NCI-H2107 treated with DMSO at 0.1 percent for 48 hours (cell line): ENCODE results near the gene NUP58.

Source experiments
- DNase-seq: peaks from one replicate; lab custom pipeline; 2025; ENCODE audit not compliant: unreplicated experiment; lab: John Stamatoyannopoulos, UW

The NUP58 gene

GRCh38 chr13:25301347-25302113 lies at the start of gene NUP58:
TSS of gene NUP58 (plus strand) at chr13:25301625. CDS start at chr13:25301774, 149 bp downstream.
- DNase-seq, result peak; percentile 80

DNA sequence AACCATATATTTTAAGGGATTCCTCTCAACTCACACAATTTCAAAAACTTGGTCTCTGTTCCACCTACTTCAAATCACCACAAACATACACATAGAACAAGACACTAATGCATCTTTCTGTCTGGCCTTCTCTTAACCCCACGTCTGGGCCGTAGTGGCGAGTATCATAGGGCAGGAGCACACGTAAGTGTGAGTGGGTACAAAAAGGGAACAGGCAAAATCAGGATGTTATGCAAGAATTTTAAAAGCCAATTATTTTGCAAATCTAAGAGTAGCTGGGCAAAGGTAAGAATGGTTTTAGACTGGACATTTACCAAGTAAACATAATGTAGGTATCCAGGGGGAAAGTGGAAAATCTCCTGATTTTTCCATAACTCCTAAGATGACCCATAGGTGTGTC lies 49.2 kb upstream of the NUP58 start:
- no peak for DNase-seq

- no peak for DNase-seq
These were observed 48.7 kb upstream of the NUP58 start for GRCh38 chr13:25252752-25253151.

- DNase-seq, result no peak
These were observed 47.7 kb upstream of the NUP58 start for GRCh38 chr13:25253702-25254101.

DNA sequence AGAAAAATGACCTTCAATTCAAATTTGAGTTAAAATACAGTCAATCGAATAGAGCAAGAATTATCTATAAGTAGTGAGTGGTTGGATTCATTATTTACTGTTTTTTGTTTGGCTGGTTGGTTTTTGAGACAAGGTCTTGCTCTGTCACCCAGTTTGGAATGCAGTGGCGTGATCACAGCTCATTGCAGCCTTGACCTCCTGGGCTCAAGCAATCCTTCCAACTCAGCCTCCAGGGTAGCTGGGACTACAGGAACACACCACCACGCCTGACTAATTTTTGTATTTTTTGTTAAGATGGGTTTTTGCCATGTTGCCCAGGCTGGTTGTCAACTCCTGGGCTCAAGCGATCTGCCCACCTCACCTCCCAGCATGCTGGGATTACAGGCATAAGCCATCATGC lies 39.2 kb upstream of the NUP58 start:
- no peak for DNase-seq

- DNase-seq, result no peak
These were observed 34.7 kb upstream of the NUP58 start for GRCh38 chr13:25266706-25267105.

DNA sequence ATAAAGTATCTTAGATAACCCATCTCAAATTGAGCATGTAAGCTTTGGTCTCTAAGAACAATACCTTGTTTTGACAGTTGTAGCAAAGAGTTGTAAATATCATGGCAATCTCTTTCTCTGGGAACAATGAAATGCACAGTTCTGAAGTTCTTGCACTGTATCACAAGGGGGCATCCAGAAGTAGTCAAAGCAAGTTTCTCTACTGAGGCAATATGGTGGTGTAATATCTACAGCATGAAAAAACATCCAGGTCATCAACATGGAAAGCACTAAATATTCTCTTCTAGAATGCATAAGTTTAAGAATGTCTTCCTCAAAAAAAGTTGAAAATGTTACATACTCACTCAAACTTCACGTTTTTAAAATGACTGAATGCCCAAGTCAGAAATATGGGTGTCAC lies 33.7 kb upstream of the NUP58 start:
- DNase-seq, result no peak

- no peak for DNase-seq
These were observed 32.9 kb upstream of the NUP58 start for GRCh38 chr13:25268561-25268960.

DNA sequence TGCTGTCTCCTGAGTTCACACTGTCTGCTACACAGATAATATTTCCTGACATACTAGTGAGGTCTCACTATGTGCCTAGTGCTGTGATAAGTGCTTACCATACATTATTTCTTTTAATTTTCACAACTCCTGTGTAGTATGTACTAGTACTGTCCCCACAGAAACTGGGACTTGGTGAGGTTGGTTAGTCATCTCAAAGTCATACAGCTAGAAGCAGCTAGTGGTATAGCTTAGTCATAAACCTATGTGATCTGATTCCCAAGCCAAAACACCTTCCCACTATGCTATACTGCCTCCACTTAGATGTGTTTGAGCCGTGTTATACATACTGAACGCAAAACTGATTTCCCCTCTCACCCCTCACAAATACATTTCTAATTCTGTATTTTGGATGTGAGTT lies 24.7 kb upstream of the NUP58 start:
- DNase-seq, result no peak

- no peak for DNase-seq
These were observed 21.0 kb upstream of the NUP58 start for GRCh38 chr13:25280396-25280795.

DNA sequence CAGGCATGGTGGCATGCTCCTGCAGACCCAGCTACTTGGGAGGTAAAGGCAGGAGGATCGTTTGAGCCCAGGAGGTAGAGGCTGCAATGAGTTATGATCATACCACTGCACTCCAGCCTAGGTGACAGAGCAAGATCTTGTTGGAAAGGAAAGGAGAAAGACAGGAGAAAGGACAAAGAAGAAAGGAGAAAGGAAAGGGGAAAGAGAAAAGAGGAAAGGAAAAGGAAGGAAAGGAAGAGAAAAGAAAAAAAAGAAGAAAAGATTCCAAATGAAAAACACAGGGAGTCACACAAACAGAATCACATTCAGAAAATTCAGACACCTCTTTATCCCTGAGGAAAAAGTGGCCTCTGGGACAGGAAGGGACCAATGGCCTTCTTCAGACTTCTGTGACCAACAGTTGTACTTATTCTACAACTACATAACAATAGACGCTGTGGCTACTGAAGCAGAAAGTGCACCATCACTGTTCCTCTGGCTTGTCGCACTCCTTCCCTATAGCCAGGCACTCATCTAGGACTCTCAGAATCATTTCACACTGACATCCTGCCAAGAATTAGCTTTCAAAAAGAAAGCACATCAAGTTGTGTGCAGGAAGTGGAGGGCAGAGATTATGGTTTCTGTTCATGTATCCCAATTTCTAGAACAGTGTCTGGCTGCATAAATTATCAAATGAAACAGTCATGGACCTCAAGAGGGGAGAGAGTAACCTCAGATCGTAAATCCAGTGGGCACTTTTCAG lies 20.1 kb upstream of the NUP58 start:
- DNase-seq, result no peak

- no peak for DNase-seq
These were observed 19.5 kb upstream of the NUP58 start for GRCh38 chr13:25281935-25282332.

- DNase-seq, result peak; percentile 32
These were observed 15.0 kb upstream of the NUP58 start for GRCh38 chr13:25286308-25286968.

- DNase-seq, result peak; percentile 80
These were observed 14.2 kb upstream of the NUP58 start, which contains the start of gene MTMR6 for GRCh38 chr13:25286969-25287961. TSS of gene MTMR6 (minus strand) at chr13:25287488. CDS start at chr13:25287247, 241 bp downstream.

GRCh38 chr13:25288966-25289365 lies 12.5 kb upstream of the NUP58 start:
- no peak for DNase-seq

- DNase-seq, result no peak
These were observed 9.7 kb upstream of the NUP58 start for GRCh38 chr13:25291691-25292090.

DNA sequence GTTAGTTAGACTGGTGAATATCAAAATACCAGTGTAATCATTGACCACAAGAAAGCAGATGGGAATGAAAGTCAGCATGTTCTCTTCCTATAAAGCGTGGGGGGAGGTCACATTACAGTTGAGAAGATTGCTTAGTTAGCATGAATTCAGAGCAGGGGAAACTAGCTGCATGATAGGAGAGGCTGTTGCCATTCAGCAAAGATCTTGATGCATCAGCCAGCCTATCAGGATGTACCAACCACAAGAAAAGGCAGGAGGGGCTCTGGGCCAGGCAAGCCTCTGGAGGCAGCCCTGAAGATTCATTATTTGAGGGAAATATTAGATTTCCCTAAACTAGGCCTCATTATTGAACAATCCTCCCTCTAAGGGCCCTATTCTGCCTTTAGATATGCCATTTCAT lies 9.1 kb upstream of the NUP58 start:
- peak; percentile 58 for DNase-seq

GRCh38 chr13:25295228-25295627 lies 6.2 kb upstream of the NUP58 start:
- DNase-seq, result no peak

- no peak for DNase-seq
These were observed 5.7 kb upstream of the NUP58 start for GRCh38 chr13:25295701-25296100.

- no peak for DNase-seq
These were observed 521 bp upstream of the NUP58 start for GRCh38 chr13:25300861-25301346.
